Measurements from ENCODE around the gene TADA2A.

Gene TADA2A

DNA sequence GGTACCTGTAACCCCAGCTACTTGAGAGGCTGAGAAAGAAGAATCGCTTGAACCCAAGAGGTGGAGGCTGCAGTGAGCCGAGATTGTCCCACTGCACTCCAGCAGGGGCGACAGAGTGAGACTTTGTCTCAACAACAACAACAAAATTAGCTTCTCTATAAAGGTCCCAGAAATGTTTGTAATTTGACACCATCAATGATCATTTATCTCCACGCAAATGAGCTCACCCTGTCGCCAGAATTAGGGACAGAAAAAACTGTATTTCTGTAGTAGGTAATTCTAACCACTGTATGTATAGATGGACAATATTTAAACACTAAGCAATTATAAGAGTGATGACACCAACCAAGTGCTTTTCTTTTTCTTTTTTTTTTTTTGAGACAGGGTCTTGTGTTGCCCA lies 20.2 kb upstream of the TADA2A start:
- TF ChIP-seq, protein P1, sequence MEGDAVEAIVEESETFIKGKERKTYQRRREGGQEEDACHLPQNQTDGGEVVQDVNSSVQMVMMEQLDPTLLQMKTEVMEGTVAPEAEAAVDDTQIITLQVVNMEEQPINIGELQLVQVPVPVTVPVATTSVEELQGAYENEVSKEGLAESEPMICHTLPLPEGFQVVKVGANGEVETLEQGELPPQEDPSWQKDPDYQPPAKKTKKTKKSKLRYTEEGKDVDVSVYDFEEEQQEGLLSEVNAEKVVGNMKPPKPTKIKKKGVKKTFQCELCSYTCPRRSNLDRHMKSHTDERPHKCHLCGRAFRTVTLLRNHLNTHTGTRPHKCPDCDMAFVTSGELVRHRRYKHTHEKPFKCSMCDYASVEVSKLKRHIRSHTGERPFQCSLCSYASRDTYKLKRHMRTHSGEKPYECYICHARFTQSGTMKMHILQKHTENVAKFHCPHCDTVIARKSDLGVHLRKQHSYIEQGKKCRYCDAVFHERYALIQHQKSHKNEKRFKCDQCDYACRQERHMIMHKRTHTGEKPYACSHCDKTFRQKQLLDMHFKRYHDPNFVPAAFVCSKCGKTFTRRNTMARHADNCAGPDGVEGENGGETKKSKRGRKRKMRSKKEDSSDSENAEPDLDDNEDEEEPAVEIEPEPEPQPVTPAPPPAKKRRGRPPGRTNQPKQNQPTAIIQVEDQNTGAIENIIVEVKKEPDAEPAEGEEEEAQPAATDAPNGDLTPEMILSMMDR (IDR thresholded peaks at IDR 0.05; ENCODE audit: insufficient read depth, missing control alignments) = no peak
- FAIRE-seq = no peak
- DNase-seq (ENCODE audit: insufficient read length, low spot score) = no peak

- TF ChIP-seq, protein P1 (IDR thresholded peaks at IDR 0.05; ENCODE audit: insufficient read depth, missing control alignments) = no peak
- no peak for DNase-seq (ENCODE audit: insufficient read length, low spot score)
- FAIRE-seq = no peak
These were observed 18.4 kb upstream of the TADA2A start for GRCh38 chr17:37388266-37388665.

GRCh38 chr17:37389160-37389559 lies 17.5 kb upstream of the TADA2A start:
- TF ChIP-seq, protein P1 (IDR thresholded peaks at IDR 0.05; ENCODE audit: insufficient read depth, missing control alignments) = no peak
- no peak for FAIRE-seq
- no peak for DNase-seq (ENCODE audit: insufficient read length, low spot score)

DNA sequence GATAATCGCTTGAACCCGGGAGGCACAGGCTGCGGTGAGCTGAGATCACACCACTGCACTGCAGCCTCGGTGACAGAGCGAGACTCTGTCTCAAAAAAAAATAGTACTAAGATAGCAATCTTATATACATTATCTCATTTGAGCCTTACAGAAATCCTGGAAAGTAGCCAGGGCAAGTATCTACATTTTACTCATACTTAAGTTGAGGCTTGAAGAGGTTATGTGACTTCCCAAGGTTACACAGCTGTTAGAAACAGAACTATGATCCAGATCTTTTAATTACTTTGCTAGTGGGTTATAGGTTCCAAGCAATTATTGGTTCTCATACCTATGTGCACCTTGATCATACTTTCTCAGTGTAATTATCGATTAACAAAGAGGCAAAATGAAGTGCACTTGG lies 15.5 kb upstream of the TADA2A start:
- no peak for DNase-seq (ENCODE audit: insufficient read length, low spot score)
- TF ChIP-seq, protein P1 (IDR thresholded peaks at IDR 0.05; ENCODE audit: insufficient read depth, missing control alignments) = no peak
- no peak for FAIRE-seq

- no peak for DNase-seq (ENCODE audit: insufficient read length, low spot score)
- no peak for FAIRE-seq
- TF ChIP-seq, protein P1 (IDR thresholded peaks at IDR 0.05; ENCODE audit: insufficient read depth, missing control alignments) = no peak
These were observed 14.6 kb upstream of the TADA2A start for GRCh38 chr17:37392024-37392590.

- TF ChIP-seq, protein P1 (IDR thresholded peaks at IDR 0.05; ENCODE audit: insufficient read depth, missing control alignments) = no peak
- no peak for FAIRE-seq
- DNase-seq (ENCODE audit: insufficient read length, low spot score) = no peak
These were observed 13.3 kb upstream of the TADA2A start for GRCh38 chr17:37393352-37393751.

DNA sequence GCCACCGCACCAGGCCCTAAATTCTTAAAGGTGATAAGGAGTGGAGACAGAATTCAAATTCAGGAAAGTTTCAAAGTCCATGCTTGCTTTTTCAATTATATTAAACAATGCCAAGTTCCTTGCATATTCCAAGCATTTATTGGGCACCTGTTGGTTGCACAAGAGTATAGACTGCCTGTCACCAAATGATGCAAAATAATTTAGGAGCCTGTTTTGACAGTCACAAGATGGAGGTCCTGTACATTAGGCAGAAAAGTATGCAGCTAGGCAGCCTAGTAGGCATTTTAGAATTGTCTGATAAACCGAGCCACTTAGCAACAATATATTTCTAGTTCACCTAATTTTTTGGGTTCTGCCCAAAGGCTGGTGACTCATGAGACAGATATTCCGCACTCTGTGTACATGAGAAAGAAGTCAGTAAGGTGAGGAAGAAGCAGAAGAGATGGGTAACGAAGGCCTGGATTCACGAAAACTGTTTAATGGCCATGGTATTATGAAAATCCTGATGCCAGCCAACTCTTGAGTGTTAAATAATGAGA lies 7.4 kb upstream of the TADA2A start:
- TF ChIP-seq, protein P1 (IDR thresholded peaks at IDR 0.05; ENCODE audit: insufficient read depth, missing control alignments) = no peak
- DNase-seq (ENCODE audit: insufficient read length, low spot score) = no peak
- FAIRE-seq = no peak
